CD14-positive monocyte (primary cell): ENCODE results near the gene PADI1. TPM values are rescaled to one million over a fixed set of nuclear protein-coding genes. Genes with fewer than 3 reads are reported as not detected.

Experiments used
- DNase-seq, 3 donors: peaks; one replicate each; pipeline ENCODE4 v3.0.0-alpha.2; 2011 to 2022
- H2AFZ ChIP-seq: 2 replicates; pipeline ENCODE4 v1.6.0; 2012; ENCODE audit warnings: mild to moderate bottlenecking, low read depth, low read length, inconsistent platforms; ENCODE audit not compliant: insufficient read depth, poor library complexity, severe bottlenecking
- H3K27ac ChIP-seq, 2 donors: 1 replicate in 1 of 2; 2 replicates in 1 of 2; pipeline ENCODE4 v1.5.1; 2012 to 2013; ENCODE audit warnings: low read length in 2 of 2, control low read depth in 1 of 2, inconsistent platforms in 1 of 2, low read depth in 1 of 2, mild to moderate bottlenecking in 1 of 2
- H3K27me3 ChIP-seq, 2 donors: one replicate each; pipeline versions ENCODE4 v1.6.0 to v1.6.1; 2011 to 2013; ENCODE audit warnings: low read length in 2 of 2; ENCODE audit not compliant: control insufficient read depth in 2 of 2, insufficient read depth in 2 of 2
- H3K36me3 ChIP-seq, 2 donors: replicated peaks in 1 of 2; 1 replicate in 1 of 2; 2 replicates in 1 of 2; pipeline versions ENCODE4 v1.5.1 to v1.6.1; 2012 to 2013; ENCODE audit warnings: low read length in 2 of 2, control low read depth in 1 of 2, inconsistent platforms in 1 of 2, mild to moderate bottlenecking in 1 of 2; ENCODE audit not compliant: insufficient read depth in 2 of 2, control insufficient read depth in 1 of 2
- H3K4me1 ChIP-seq, 2 donors: 1 replicate in 1 of 2; 2 replicates in 1 of 2; pipeline versions ENCODE4 v1.5.1 to v1.6.1; 2012 to 2013; ENCODE audit warnings: low read length in 2 of 2, control low read depth in 1 of 2, inconsistent platforms in 1 of 2, mild to moderate bottlenecking in 1 of 2, moderate library complexity in 1 of 2; ENCODE audit not compliant: insufficient read depth in 2 of 2, control insufficient read depth in 1 of 2
- H3K4me2 ChIP-seq: replicated peaks from 2 replicates; pipeline ENCODE3; 2012; ENCODE audit warnings: low read length, moderate library complexity, mild to moderate bottlenecking; ENCODE audit not compliant: poor library complexity, severe bottlenecking; ENCODE audit errors: extremely low read depth
- H3K4me3 ChIP-seq, 3 experiments: fragments of 200-600 bp in 1 of 3; sonication (generic) in 1 of 3; replicated peaks in 1 of 3; 1 replicate in 2 of 3; 2 replicates in 1 of 3; pipeline ENCODE4 v1.5.1; 2011 to 2013; ENCODE audit warnings: low read length in 3 of 3, mild to moderate bottlenecking in 3 of 3, control low read depth in 2 of 3, low read depth in 2 of 3, inconsistent platforms in 1 of 3, moderate library complexity in 1 of 3
- H3K79me2 ChIP-seq: 2 replicates; pipeline ENCODE4 v1.6.0; 2012; ENCODE audit warnings: mild to moderate bottlenecking, control low read depth, inconsistent platforms, low read length, moderate library complexity; ENCODE audit not compliant: insufficient read depth
- H3K9ac ChIP-seq: 2 replicates; pipeline ENCODE4 v1.6.0; 2017; ENCODE audit warnings: low read length, mild to moderate bottlenecking; ENCODE audit not compliant: insufficient read depth, poor library complexity, severe bottlenecking
- H3K9me3 ChIP-seq, 2 donors: replicated peaks in 1 of 2; 1 replicate in 1 of 2; 2 replicates in 1 of 2; pipeline versions ENCODE4 v1.5.1 to v1.6.1; 2012 to 2013; ENCODE audit warnings: low read length in 2 of 2, control low read depth in 1 of 2; ENCODE audit not compliant: control insufficient read depth in 1 of 2, insufficient read depth in 1 of 2
- H4K20me1 ChIP-seq: 2 replicates; pipeline ENCODE4 v1.6.0; 2012; ENCODE audit warnings: mild to moderate bottlenecking, low read length, control low read depth, moderate library complexity; ENCODE audit not compliant: insufficient read depth
- H3K27ac Mint-ChIP-seq, 7 donors: one replicate each; pipeline ENCODE4 v1.8.0; 2020; ENCODE audit warnings: mild to moderate bottlenecking in 7 of 7, mixed read lengths in 7 of 7, moderate library complexity in 6 of 7, inconsistent platforms in 2 of 7
- H3K27me3 Mint-ChIP-seq, 3 donors: one replicate each; pipeline ENCODE4 v1.8.0; 2021 to 2022; ENCODE audit warnings: low read depth in 3 of 3, mild to moderate bottlenecking in 3 of 3, mixed read lengths in 3 of 3, moderate library complexity in 3 of 3, inconsistent platforms in 1 of 3
- H3K36me3 Mint-ChIP-seq, 2 donors: one replicate each; pipeline ENCODE4 v1.8.0; 2020; ENCODE audit warnings: mixed read lengths in 2 of 2, inconsistent platforms in 1 of 2, mild to moderate bottlenecking in 1 of 2
- H3K4me1 Mint-ChIP-seq: one replicate; pipeline ENCODE4 v1.8.0; 2020; ENCODE audit warnings: mild to moderate bottlenecking, mixed read lengths
- H3K4me3 Mint-ChIP-seq, 2 donors: one replicate each; pipeline ENCODE4 v1.8.0; 2020; ENCODE audit warnings: mild to moderate bottlenecking in 2 of 2, mixed read lengths in 2 of 2, moderate library complexity in 1 of 2
- H3K9me3 Mint-ChIP-seq, 7 donors: one replicate each; pipeline ENCODE4 v1.8.0; 2020 to 2022; ENCODE audit warnings: mixed read lengths in 7 of 7, mild to moderate bottlenecking in 6 of 7, moderate library complexity in 6 of 7, inconsistent platforms in 2 of 7
- WGBS: methylation state at CpG from one replicate; pipeline ENCODE4 v1.1.5; 2013; ENCODE audit warnings: missing lambda C conversion rate; ENCODE audit not compliant: insufficient coverage; 5-methylcytosine and 5-hydroxymethylcytosine counted together
- intact Hi-C, 2 donors: fragments of 100-400 bp; cut with micrococcal nuclease; formaldehyde crosslinking; loops; one replicate each; pipeline versions ENCODE4 v1.15.0 to v1.15.1; 2023
- polyA plus RNA-seq, 3 donors: library from polyadenylated mRNA; depleted of rRNA in 1 of 3; unstranded in 2 of 3; stranded (reverse) in 1 of 3; fragments of 300-500 nt in 2 of 3; fragments of >200 nt in 1 of 3; fragmentation: Illumina TruSeq in 2 of 3; gene quantifications; 1 replicate in 2 of 3; 2 replicates in 1 of 3; pipeline ENCODE4 v1.2.3, GENCODE V29; 2012 to 2021
- TF ChIP-seq, protein P1 (sequence below): fragments of 200-600 bp; IDR thresholded peaks from one replicate; pipeline ENCODE4 v1.8.0; 2022; ENCODE audit warnings: antibody characterized with exemption, mild to moderate bottlenecking

The PADI1 gene
- polyA plus RNA-seq, 3 donors, result not detected

DNA sequence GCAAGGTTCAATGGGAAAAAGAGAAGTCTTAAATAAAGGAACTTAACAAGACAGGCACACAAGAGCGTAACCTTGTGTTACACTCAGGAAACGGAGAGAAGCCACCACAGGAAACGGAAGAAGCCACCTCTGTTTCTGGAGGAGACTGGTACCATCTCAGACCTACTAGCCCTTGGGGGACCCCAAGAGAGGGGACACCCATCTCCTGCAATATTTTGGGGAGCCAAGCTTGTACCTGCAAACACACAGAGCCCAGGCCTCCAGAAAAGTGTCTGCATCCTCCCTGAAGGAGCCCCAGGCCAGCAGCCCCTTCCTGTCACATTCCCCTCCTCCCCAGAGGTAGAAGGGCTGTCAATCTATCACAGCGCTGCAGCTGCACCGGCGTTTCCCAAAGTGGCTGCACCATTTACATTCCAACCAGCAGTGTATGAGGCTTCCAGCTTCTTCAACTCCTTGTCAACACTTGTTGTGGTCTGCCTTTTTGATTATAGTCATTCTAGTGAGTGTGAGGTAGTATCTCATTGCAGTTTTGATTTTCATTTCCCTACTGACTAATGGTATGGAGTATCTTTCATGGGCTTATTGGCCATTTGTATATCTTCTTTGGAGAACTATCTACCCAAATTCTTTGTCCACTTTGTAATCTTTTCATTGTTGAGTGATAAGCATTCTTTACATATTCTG is 23.0 kb upstream of the PADI1 start:
- 0% methylated on average over 5 of the region's 6 CpGs for WGBS
- peaks cover 26% of the 10 kb centered on the region for H3K4me1 Mint-ChIP-seq
- Histone ChIP-seq H3K4me3 (peak overlapping the region in 1 of 3 experiments; percentile 49), H2AFZ (peak overlapping the region; percentile 46), H3K4me1 (peaks cover 18 to 29% of the 10 kb centered on the region in 2 donors), H3K27me3 (no peaks in the 10 kb centered on the region), H4K20me1 (no peaks in the 10 kb centered on the region), H3K9ac (no peak overlapping the region), H3K27ac (peak overlapping the region in 1 of 2 donors; percentile 60), H3K4me2 (peak overlapping the region; percentile 58), H3K79me2 (no peaks in the 10 kb centered on the region), H3K36me3 (no peaks in the 10 kb centered on the region), H3K9me3 (no peaks in the 10 kb centered on the region)
- peaks cover 0 to 7% (median 2%) of the 10 kb centered on the region in 7 donors for H3K9me3 Mint-ChIP-seq
- TF ChIP-seq, protein P1, sequence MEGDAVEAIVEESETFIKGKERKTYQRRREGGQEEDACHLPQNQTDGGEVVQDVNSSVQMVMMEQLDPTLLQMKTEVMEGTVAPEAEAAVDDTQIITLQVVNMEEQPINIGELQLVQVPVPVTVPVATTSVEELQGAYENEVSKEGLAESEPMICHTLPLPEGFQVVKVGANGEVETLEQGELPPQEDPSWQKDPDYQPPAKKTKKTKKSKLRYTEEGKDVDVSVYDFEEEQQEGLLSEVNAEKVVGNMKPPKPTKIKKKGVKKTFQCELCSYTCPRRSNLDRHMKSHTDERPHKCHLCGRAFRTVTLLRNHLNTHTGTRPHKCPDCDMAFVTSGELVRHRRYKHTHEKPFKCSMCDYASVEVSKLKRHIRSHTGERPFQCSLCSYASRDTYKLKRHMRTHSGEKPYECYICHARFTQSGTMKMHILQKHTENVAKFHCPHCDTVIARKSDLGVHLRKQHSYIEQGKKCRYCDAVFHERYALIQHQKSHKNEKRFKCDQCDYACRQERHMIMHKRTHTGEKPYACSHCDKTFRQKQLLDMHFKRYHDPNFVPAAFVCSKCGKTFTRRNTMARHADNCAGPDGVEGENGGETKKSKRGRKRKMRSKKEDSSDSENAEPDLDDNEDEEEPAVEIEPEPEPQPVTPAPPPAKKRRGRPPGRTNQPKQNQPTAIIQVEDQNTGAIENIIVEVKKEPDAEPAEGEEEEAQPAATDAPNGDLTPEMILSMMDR, result no peak
- H3K27me3 Mint-ChIP-seq, result peaks cover 0 to 2% (median 1%) of the 10 kb centered on the region in 3 donors
- intact Hi-C loops, result loop anchor here in 1 of 2 donors (5.0 kb wide), 1 partner anchor 55 kb away; no protein-coding TSS in a partner anchor
- peak overlapping the region; percentile 16 to 27 for H3K4me3 Mint-ChIP-seq
- H3K27ac Mint-ChIP-seq, result peak overlapping the region in 5 of 7 donors; percentile 46 to 72 (median 66)
- peaks cover 0 to 5% of the 10 kb centered on the region in 2 donors for H3K36me3 Mint-ChIP-seq
- DNase-seq, result peak; percentile 26 to 60 (median 47)

DNA sequence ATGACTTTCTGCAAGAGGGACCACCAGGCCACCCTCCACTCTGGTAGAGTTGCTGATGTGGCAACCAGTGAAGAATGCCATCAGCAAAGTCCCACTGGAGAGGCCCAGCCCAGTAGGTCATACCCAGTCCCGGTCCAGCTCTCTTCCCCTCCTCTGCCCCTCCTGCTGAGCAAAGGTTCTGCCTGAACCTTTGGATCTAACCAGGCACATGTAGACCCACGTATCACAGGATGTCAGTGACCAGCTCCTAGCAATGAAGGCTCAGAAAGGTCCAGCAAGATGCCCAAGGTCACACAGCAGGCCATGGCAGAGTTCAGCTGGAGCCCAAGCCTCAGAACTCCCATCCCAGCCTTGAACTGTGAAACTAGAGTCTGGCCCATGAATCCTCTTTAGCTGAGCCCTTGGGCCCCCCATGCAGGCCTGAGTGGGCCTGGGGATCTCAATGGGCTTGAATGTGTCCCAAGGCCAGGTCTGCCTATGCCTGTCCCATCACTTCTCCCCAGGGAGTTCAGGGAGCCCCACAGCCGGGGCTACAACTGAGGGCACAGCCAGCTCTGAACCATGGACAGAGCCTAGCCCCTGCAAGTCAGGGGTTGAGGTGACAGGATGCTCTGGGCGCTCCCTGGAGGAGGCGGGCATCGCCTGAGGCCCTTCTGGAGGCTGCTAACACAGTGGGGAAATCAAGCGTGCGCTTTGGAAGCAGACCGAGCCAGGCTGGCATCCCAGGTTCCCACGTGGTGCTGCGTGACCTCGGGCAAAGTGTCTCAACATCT is 21.4 kb upstream of the PADI1 start:
- H3K27me3 ChIP-seq, result no peaks in the 10 kb centered on the region
- H2AFZ ChIP-seq, result no peak overlapping the region
- peak overlapping the region in 2 of 7 donors; percentile 50 to 54 for H3K27ac Mint-ChIP-seq
- peaks cover 5 to 13% (median 8%) of the 10 kb centered on the region in 7 donors for H3K9me3 Mint-ChIP-seq
- peaks cover 23% of the 10 kb centered on the region for H3K4me1 Mint-ChIP-seq
- peaks cover 0 to 2% (median 1%) of the 10 kb centered on the region in 3 donors for H3K27me3 Mint-ChIP-seq
- intact Hi-C loops, result loop anchor here in 1 of 2 donors (5.0 kb wide), 1 partner anchor 56 kb away; no protein-coding TSS in a partner anchor
- no peak overlapping the region for H3K27ac ChIP-seq
- no peaks in the 10 kb centered on the region for H3K36me3 ChIP-seq
- H3K9me3 ChIP-seq, result peaks cover under 1 to 6% of the 10 kb centered on the region in 2 donors
- H3K9ac ChIP-seq, result no peak overlapping the region
- H3K4me3 ChIP-seq, result no peak overlapping the region
- H3K4me1 ChIP-seq, result peaks cover 18 to 26% of the 10 kb centered on the region in 2 donors
- peaks cover 0 to 8% of the 10 kb centered on the region in 2 donors for H3K36me3 Mint-ChIP-seq
- TF ChIP-seq, protein P1, result no peak
- no peak overlapping the region for H3K4me3 Mint-ChIP-seq
- H4K20me1 ChIP-seq, result no peaks in the 10 kb centered on the region
- 96% methylated on average over 7 of the region's 12 CpGs for WGBS
- no peaks in the 10 kb centered on the region for H3K79me2 ChIP-seq
- H3K4me2 ChIP-seq, result no peak overlapping the region
- DNase-seq, result no peak
